Measurements from ENCODE around the gene PARP14.

The PARP14 gene

GRCh38 chr3:122748347-122748746 lies 67.7 kb downstream of the PARP14 start:
- TF ChIP-seq CTCF (IDR thresholded peaks at IDR 0.05; ENCODE audit: borderline replicate concordance, extremely low read depth, low read length, poor library complexity, severe bottlenecking) = no peak
- TF ChIP-seq EZH2 (IDR thresholded peaks at IDR 0.05; ENCODE audit: borderline replicate concordance, low read depth, low read length, severe bottlenecking) = no peak
- Histone ChIP-seq H3K9ac (ENCODE audit: low read depth, low read length) (no peak overlapping the region), H3K9me3 (ENCODE audit: insufficient read depth, low read length, severe bottlenecking) (no peaks in the 10 kb centered on the region), H3K4me2 (ENCODE audit: insufficient read depth, low read length) (no peak overlapping the region), H3K27me3 (ENCODE audit: insufficient read depth, low read length, poor library complexity) (no peaks in the 10 kb centered on the region), H3K4me1 (ENCODE audit: insufficient read depth, low read length) (no peaks in the 10 kb centered on the region), H4K20me1 (ENCODE audit: insufficient read depth, low read length) (no peaks in the 10 kb centered on the region), H2AFZ (ENCODE audit: low read depth, low read length) (no peak overlapping the region), H3K27ac (ENCODE audit: low read length) (no peak overlapping the region), H3K79me2 (ENCODE audit: insufficient read depth, low read length) (no peaks in the 10 kb centered on the region), H3K36me3 (ENCODE audit: insufficient read depth, low read length) (peaks cover 4% of the 10 kb centered on the region; the same call in 1 of the 2 replicates), H3K4me3 (ENCODE audit: low read depth in 1 of 2, low read length in 2 of 2) (no peak overlapping the region)
- DNase-seq (no peak), ATAC-seq (ENCODE audit: insufficient read depth, low read depth) (no peak)

- H3K36me3 ChIP-seq (ENCODE audit: insufficient read depth, low read length) = peaks cover 24% of the 10 kb centered on the region; the same call in 1 of the 2 replicates
- no peak overlapping the region for H3K4me3 ChIP-seq (ENCODE audit: low read depth in 1 of 2, low read length in 2 of 2)
- TF ChIP-seq CTCF (IDR thresholded peaks at IDR 0.05; ENCODE audit: borderline replicate concordance, extremely low read depth, low read length, poor library complexity, severe bottlenecking) (peak; percentile 87), EZH2 (IDR thresholded peaks at IDR 0.05; ENCODE audit: borderline replicate concordance, low read depth, low read length, severe bottlenecking) (no peak)
- no peaks in the 10 kb centered on the region for H3K9me3 ChIP-seq (ENCODE audit: insufficient read depth, low read length, severe bottlenecking)
- peak; percentile 91 for ATAC-seq (ENCODE audit: insufficient read depth, low read depth)
- no peak overlapping the region for H3K9ac ChIP-seq (ENCODE audit: low read depth, low read length)
- no peaks in the 10 kb centered on the region for H3K27me3 ChIP-seq (ENCODE audit: insufficient read depth, low read length, poor library complexity)
- no peak overlapping the region for H3K4me2 ChIP-seq (ENCODE audit: insufficient read depth, low read length)
- H3K79me2 ChIP-seq (ENCODE audit: insufficient read depth, low read length) = no peaks in the 10 kb centered on the region
- no peaks in the 10 kb centered on the region for H3K4me1 ChIP-seq (ENCODE audit: insufficient read depth, low read length)
- H2AFZ ChIP-seq (ENCODE audit: low read depth, low read length) = no peak overlapping the region
- peak; percentile 16 for DNase-seq
- H4K20me1 ChIP-seq (ENCODE audit: insufficient read depth, low read length) = no peaks in the 10 kb centered on the region
- H3K27ac ChIP-seq (ENCODE audit: low read length) = no peak overlapping the region
Measured at GRCh38 chr3:122754929-122755328, 74.3 kb downstream of the PARP14 start.

GRCh38 chr3:122755491-122755890 lies 74.9 kb downstream of the PARP14 start:
- no peak overlapping the region for H3K9ac ChIP-seq (ENCODE audit: low read depth, low read length)
- no peaks in the 10 kb centered on the region for H3K27me3 ChIP-seq (ENCODE audit: insufficient read depth, low read length, poor library complexity)
- no peaks in the 10 kb centered on the region for H3K9me3 ChIP-seq (ENCODE audit: insufficient read depth, low read length, severe bottlenecking)
- no peak overlapping the region for H3K27ac ChIP-seq (ENCODE audit: low read length)
- H3K36me3 ChIP-seq (ENCODE audit: insufficient read depth, low read length) = peaks cover 24% of the 10 kb centered on the region; the same call in 1 of the 2 replicates
- ATAC-seq (ENCODE audit: insufficient read depth, low read depth) (no peak), DNase-seq (no peak)
- H2AFZ ChIP-seq (ENCODE audit: low read depth, low read length) = no peak overlapping the region
- H3K4me2 ChIP-seq (ENCODE audit: insufficient read depth, low read length) = no peak overlapping the region
- no peaks in the 10 kb centered on the region for H3K4me1 ChIP-seq (ENCODE audit: insufficient read depth, low read length)
- TF ChIP-seq EZH2 (IDR thresholded peaks at IDR 0.05; ENCODE audit: borderline replicate concordance, low read depth, low read length, severe bottlenecking) (no peak), CTCF (IDR thresholded peaks at IDR 0.05; ENCODE audit: borderline replicate concordance, extremely low read depth, low read length, poor library complexity, severe bottlenecking) (no peak)
- H3K79me2 ChIP-seq (ENCODE audit: insufficient read depth, low read length) = no peaks in the 10 kb centered on the region
- no peaks in the 10 kb centered on the region for H4K20me1 ChIP-seq (ENCODE audit: insufficient read depth, low read length)
- no peak overlapping the region for H3K4me3 ChIP-seq (ENCODE audit: low read depth in 1 of 2, low read length in 2 of 2)

Measured in DND-41 (cell line).